ENCODE data around the gene TANGO2. TPM values are rescaled to one million over a fixed set of nuclear protein-coding genes. Genes with fewer than 3 reads are reported as not detected.

TANGO2 gene
- total RNA-seq, 1 donor = 43.8 TPM

- H3K4me2 ChIP-seq (ENCODE audit: insufficient read depth, low read length) = no peak overlapping the region
- no peaks in the 10 kb centered on the region for H3K27me3 ChIP-seq (ENCODE audit: insufficient read depth, low read length)
- TF ChIP-seq CTCF (IDR thresholded peaks at IDR 0.05; ENCODE audit: extremely low read depth, low read depth, low read length) = no peak
Observed at GRCh38 chr22:19990188-19990587, 30.7 kb upstream of the TANGO2 start.

GRCh38 chr22:19990609-19991394 lies 30.1 kb upstream of the TANGO2 start:
- Histone ChIP-seq H3K79me2 (ENCODE audit: insufficient read depth, low read length) (peaks cover 4% of the 10 kb centered on the region), H3K4me2 (ENCODE audit: insufficient read depth, low read length) (no peak overlapping the region), H4K20me1 (ENCODE audit: insufficient read depth, low read length) (peaks cover 5% of the 10 kb centered on the region), H3K27me3 (ENCODE audit: insufficient read depth, low read length) (no peaks in the 10 kb centered on the region), H2AFZ (ENCODE audit: low read length) (peak overlapping the region; percentile 42), H3K4me3 (ENCODE audit: insufficient read depth, low read length) (no peak overlapping the region), H3K36me3 (ENCODE audit: insufficient read depth, low read length) (no peaks in the 10 kb centered on the region), H3K4me1 (ENCODE audit: insufficient read depth, low read length) (peaks cover 36% of the 10 kb centered on the region), H3K9me3 (ENCODE audit: low read depth, low read length) (no peaks in the 10 kb centered on the region), H3K27ac (ENCODE audit: low read depth, low read length) (no peak overlapping the region)
- no peak for DNase-seq (ENCODE audit: insufficient read length, low spot score, missing footprints)
- no peak for TF ChIP-seq CTCF (IDR thresholded peaks at IDR 0.05; ENCODE audit: extremely low read depth, low read depth, low read length)

More at GRCh38 chr22:19990188-19990587, 30.7 kb upstream of the TANGO2 start:
- Histone ChIP-seq H3K36me3 (ENCODE audit: insufficient read depth, low read length) (no peaks in the 10 kb centered on the region), H3K27ac (ENCODE audit: low read depth, low read length) (no peak overlapping the region), H2AFZ (ENCODE audit: low read length) (no peak overlapping the region), H3K9me3 (ENCODE audit: low read depth, low read length) (no peaks in the 10 kb centered on the region), H3K79me2 (ENCODE audit: insufficient read depth, low read length) (peaks cover 7% of the 10 kb centered on the region), H4K20me1 (ENCODE audit: insufficient read depth, low read length) (peaks cover 11% of the 10 kb centered on the region), H3K4me1 (ENCODE audit: insufficient read depth, low read length) (peaks cover 30% of the 10 kb centered on the region), H3K4me3 (ENCODE audit: insufficient read depth, low read length) (no peak overlapping the region)
- peak; percentile 81 for DNase-seq (ENCODE audit: insufficient read length, low spot score, missing footprints)

- H2AFZ ChIP-seq (ENCODE audit: low read length) = peak overlapping the region; percentile 26
- no peaks in the 10 kb centered on the region for H3K36me3 ChIP-seq (ENCODE audit: insufficient read depth, low read length)
- no peaks in the 10 kb centered on the region for H4K20me1 ChIP-seq (ENCODE audit: insufficient read depth, low read length)
- TF ChIP-seq CTCF (IDR thresholded peaks at IDR 0.05; ENCODE audit: extremely low read depth, low read depth, low read length) = no peak
- no peak overlapping the region for H3K4me3 ChIP-seq (ENCODE audit: insufficient read depth, low read length)
- no peak overlapping the region for H3K4me2 ChIP-seq (ENCODE audit: insufficient read depth, low read length)
- H3K4me1 ChIP-seq (ENCODE audit: insufficient read depth, low read length) = peaks cover 36% of the 10 kb centered on the region
- H3K79me2 ChIP-seq (ENCODE audit: insufficient read depth, low read length) = no peaks in the 10 kb centered on the region
- DNase-seq (ENCODE audit: insufficient read length, low spot score, missing footprints) = no peak
- peak overlapping the region; percentile 10 for H3K27ac ChIP-seq (ENCODE audit: low read depth, low read length)
- no peaks in the 10 kb centered on the region for H3K27me3 ChIP-seq (ENCODE audit: insufficient read depth, low read length)
- no peaks in the 10 kb centered on the region for H3K9me3 ChIP-seq (ENCODE audit: low read depth, low read length)
Observed at GRCh38 chr22:19991395-19991644, 29.6 kb upstream of the TANGO2 start.

DNA sequence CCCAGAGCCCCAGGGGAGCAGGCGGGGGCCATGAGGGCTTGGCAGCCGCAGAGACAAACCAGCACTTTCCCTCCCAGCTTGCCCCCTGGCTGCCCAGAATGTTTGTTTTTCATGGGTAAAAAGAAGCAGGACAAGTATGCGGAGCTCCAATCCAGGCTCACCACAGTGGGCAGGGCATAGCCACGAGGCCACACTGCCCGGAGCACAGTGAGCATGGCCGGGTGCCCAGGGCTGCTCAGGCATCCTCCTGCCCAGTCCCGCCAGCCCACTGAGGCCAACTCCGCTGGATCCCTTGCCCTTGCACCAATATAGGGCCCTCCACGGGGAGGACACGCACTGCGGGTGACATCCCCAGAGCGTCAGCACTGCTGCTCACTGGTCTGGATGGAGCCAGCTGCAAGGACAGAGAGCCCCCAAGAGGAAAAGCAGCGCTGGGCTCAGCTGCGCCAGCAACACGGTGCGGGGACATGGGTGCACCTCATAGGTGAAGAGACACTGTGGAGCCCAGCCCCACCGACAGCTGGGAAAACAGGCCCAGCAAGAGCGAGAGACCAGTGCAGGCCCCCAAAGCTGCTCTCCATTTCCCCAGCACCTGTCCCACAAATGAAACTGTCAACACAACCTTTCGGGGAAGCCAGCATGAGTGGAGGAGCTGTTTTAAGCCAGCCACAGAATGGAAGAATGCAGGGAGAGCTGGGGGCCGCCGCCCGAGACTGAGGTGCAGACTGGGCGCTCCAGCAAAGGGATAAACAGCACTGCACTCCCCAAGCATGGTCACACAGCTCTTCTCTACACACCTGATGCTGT lies 29.1 kb upstream of the TANGO2 start:
- no peaks in the 10 kb centered on the region for H3K79me2 ChIP-seq (ENCODE audit: insufficient read depth, low read length)
- peak overlapping the region; percentile 10 for H3K27ac ChIP-seq (ENCODE audit: low read depth, low read length)
- H3K27me3 ChIP-seq (ENCODE audit: insufficient read depth, low read length) = no peaks in the 10 kb centered on the region
- no peaks in the 10 kb centered on the region for H3K36me3 ChIP-seq (ENCODE audit: insufficient read depth, low read length)
- no peak overlapping the region for H3K4me3 ChIP-seq (ENCODE audit: insufficient read depth, low read length)
- peak overlapping the region; percentile 26 for H2AFZ ChIP-seq (ENCODE audit: low read length)
- no peak overlapping the region for H3K4me2 ChIP-seq (ENCODE audit: insufficient read depth, low read length)
- no peak for TF ChIP-seq CTCF (IDR thresholded peaks at IDR 0.05; ENCODE audit: extremely low read depth, low read depth, low read length)
- peaks cover 34% of the 10 kb centered on the region for H3K4me1 ChIP-seq (ENCODE audit: insufficient read depth, low read length)
- H4K20me1 ChIP-seq (ENCODE audit: insufficient read depth, low read length) = no peaks in the 10 kb centered on the region
- DNase-seq (ENCODE audit: insufficient read length, low spot score, missing footprints) = peak; percentile 58
- H3K9me3 ChIP-seq (ENCODE audit: low read depth, low read length) = no peaks in the 10 kb centered on the region

Measured in osteoblast (primary cell).